ENCODE measurements around the gene SUCLG2. TPM values are rescaled to one million over a fixed set of nuclear protein-coding genes. Genes with fewer than 3 reads are reported as not detected.

The SUCLG2 gene
- total and polyA plus RNA-seq, 2 of the 4 experiments (the other 2 are of a cell fraction): 26.8 to 34.6 TPM

GRCh38 chr3:67389176-67389575 is 265.2 kb downstream of the SUCLG2 start:
- Histone ChIP-seq H4K8ac (ENCODE audit: low read depth in 2 of 2, low read length in 2 of 2) (no peak overlapping the region), H3K9ac (ENCODE audit: low read depth, low read length) (no peak overlapping the region), H3K36me3 (ENCODE audit: control insufficient read depth, insufficient read depth, low read length) (0 out of 2 replicates have a peak, but pooled peaks cover 1% of the 10 kb centered on the region), H2AK5ac (ENCODE audit: low read depth, low read length) (no peak overlapping the region), H3K79me1 (ENCODE audit: low read depth in 1 of 2, low read length in 2 of 2) (peaks cover 0 to 4% of the 10 kb centered on the region in 2 experiments; a peak in 1 of 4 replicates), H2BK15ac (ENCODE audit: low read depth, low read length) (no peak overlapping the region), H3K23ac (ENCODE audit: low read depth, low read length) (no peak overlapping the region), H3K9me3 (ENCODE audit: control insufficient read depth, insufficient read depth, low read length) (no peaks in the 10 kb centered on the region), H4K5ac (ENCODE audit: low read depth, low read length) (no peak overlapping the region), H3K4me1 (ENCODE audit: control insufficient read depth, insufficient read depth, low read length) (no peaks in the 10 kb centered on the region), H3K4ac (ENCODE audit: low read depth, low read length) (no peak overlapping the region), H3K9me1 (ENCODE audit: insufficient read depth, low read length) (peaks cover 5% of the 10 kb centered on the region; the same call in 1 of the 2 replicates), H3K27ac (ENCODE audit: insufficient read depth, low read length) (no peak overlapping the region), H3K4me3 (ENCODE audit: insufficient read depth, low read depth, low read length) (no peak overlapping the region), H2BK20ac (ENCODE audit: low read depth, low read length) (no peak overlapping the region), H3K4me2 (ENCODE audit: low read depth, low read length) (no peak overlapping the region), H2BK5ac (ENCODE audit: low read depth, low read length, poor library complexity, severe bottlenecking) (no peak overlapping the region), H3K18ac (ENCODE audit: low read depth, low read length) (no peak overlapping the region), H2BK120ac (ENCODE audit: low read depth, low read length) (no peak overlapping the region), H3K27me3 (ENCODE audit: control insufficient read depth, insufficient read depth, low read length) (no peaks in the 10 kb centered on the region), H4K91ac (ENCODE audit: insufficient read depth, low read depth, low read length) (no peak overlapping the region), H2AFZ (replicated peaks; ENCODE audit: low read length, poor library complexity) (no peak overlapping the region), H4K20me1 (ENCODE audit: insufficient read depth, low read length) (no peaks in the 10 kb centered on the region), H2AK9ac (replicated peaks; ENCODE audit: low read depth, low read length, poor library complexity) (no peak overlapping the region), H3K56ac (ENCODE audit: extremely low read depth, insufficient read depth, low read length) (no peak overlapping the region), H3K14ac (replicated peaks; ENCODE audit: low read depth, low read length) (no peak overlapping the region)
- intact Hi-C loops (cut with micrococcal nuclease): loop anchor here (10.0 kb wide), 1 partner anchor 626 kb away; no protein-coding TSS in a partner anchor
- no TSS peak for BruUV-seq (replicated peaks)
- ATAC-seq (ENCODE audit: low read depth) (no peak), DNase-seq (no peak)
- ChIA-PET CTCF (no interaction called here), POLR2A (ENCODE audit: unreplicated experiment) (no interaction called here)
- no peak for TF ChIP-seq FOS (IDR thresholded peaks at IDR 0.05; ENCODE audit: low read depth, low read length)
- no peak for TF ChIP-seq MXI1 (IDR thresholded peaks at IDR 0.05; ENCODE audit: borderline replicate concordance, low read depth, low read length)
- TF ChIP-seq MAFK (IDR thresholded peaks at IDR 0.05; ENCODE audit: low read depth, low read length): no peak
- no peak for TF ChIP-seq NFE2L2 (IDR thresholded peaks at IDR 0.05; ENCODE audit: low read depth, low read length)
- TF ChIP-seq POLR2A (IDR thresholded peaks at IDR 0.05; ENCODE audit: low read depth, low read length): no peak
- no peak for TF ChIP-seq RCOR1 (IDR thresholded peaks at IDR 0.05; ENCODE audit: insufficient replicate concordance, low read length)
- no peak for TF ChIP-seq SMC3 (IDR thresholded peaks at IDR 0.05; ENCODE audit: low read depth, low read length)
- TF ChIP-seq, protein P1, sequence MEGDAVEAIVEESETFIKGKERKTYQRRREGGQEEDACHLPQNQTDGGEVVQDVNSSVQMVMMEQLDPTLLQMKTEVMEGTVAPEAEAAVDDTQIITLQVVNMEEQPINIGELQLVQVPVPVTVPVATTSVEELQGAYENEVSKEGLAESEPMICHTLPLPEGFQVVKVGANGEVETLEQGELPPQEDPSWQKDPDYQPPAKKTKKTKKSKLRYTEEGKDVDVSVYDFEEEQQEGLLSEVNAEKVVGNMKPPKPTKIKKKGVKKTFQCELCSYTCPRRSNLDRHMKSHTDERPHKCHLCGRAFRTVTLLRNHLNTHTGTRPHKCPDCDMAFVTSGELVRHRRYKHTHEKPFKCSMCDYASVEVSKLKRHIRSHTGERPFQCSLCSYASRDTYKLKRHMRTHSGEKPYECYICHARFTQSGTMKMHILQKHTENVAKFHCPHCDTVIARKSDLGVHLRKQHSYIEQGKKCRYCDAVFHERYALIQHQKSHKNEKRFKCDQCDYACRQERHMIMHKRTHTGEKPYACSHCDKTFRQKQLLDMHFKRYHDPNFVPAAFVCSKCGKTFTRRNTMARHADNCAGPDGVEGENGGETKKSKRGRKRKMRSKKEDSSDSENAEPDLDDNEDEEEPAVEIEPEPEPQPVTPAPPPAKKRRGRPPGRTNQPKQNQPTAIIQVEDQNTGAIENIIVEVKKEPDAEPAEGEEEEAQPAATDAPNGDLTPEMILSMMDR (conservative IDR thresholded peaks at IDR 0.05; ENCODE audit: low read depth, low read length): no peak
- TF ChIP-seq CEBPB (IDR thresholded peaks at IDR 0.05; ENCODE audit: low read depth, low read length): no peak
- dilution Hi-C loops (cut with HindIII; ENCODE audit: low sequenced_read_pairs, unreplicated experiment): no loop called here
- in situ Hi-C loops (cut with MboI; ENCODE audit: low sequenced_read_pairs): loop anchor here (10.0 kb wide), 2 partner anchors 216 to 396 kb away; no protein-coding TSS in a partner anchor
- 71% methylated on average over 1 of the region's 2 CpGs; no CpG with 5 or more reads in 1 of the 2 experiments for WGBS, 2 experiments (ENCODE audit: extremely low coverage in 2 of 2, insufficient read length in 1 of 2)

Measured in IMR-90 (cell line).